IMR-90 (cell line): ENCODE results near the gene NDUFS3. TPM values are rescaled to one million over a fixed set of nuclear protein-coding genes. Genes with fewer than 3 reads are reported as not detected.

Source experiments
- ATAC-seq: fragments of 200-7000 bp; cut with Tn5 transposase; 2 replicates; pipeline ENCODE4 v1.9.1; 2020; ENCODE audit warnings: low read depth, mild to moderate bottlenecking, moderate library complexity
- BruUV-seq: library from RNA; stranded (reverse); fragments of 400-500 nt; replicated peaks from 2 replicates; lab custom pipeline; 2021; lab: Mats Ljungman, UMichigan
- CTCF ChIA-PET: fragments of 300-600 bp; formaldehyde crosslinking; extraction: SDS; loops from one replicate; lab custom pipeline; 2021; ENCODE audit warnings: antibody characterized with exemption; lab: Yijun Ruan, JAX
- POLR2A ChIA-PET: fragments of 300-600 bp; sonication (Branson Sonifier 250); formaldehyde crosslinking; loops from one replicate; lab custom pipeline; 2022; ENCODE audit warnings: antibody characterized with exemption; ENCODE audit not compliant: unreplicated experiment; lab: Charles Lee
- DNase-seq: peaks from one replicate; pipeline ENCODE4 v3.0.0; 2013
- H2AFZ ChIP-seq: replicated peaks from 2 replicates; pipeline ENCODE3; 2013; ENCODE audit warnings: low read length, mild to moderate bottlenecking; ENCODE audit not compliant: poor library complexity
- H2AK5ac ChIP-seq: 2 replicates; pipeline ENCODE4 v1.6.1; 2013; ENCODE audit warnings: low read depth, low read length, inconsistent platforms
- H2AK9ac ChIP-seq: replicated peaks from 2 replicates; pipeline ENCODE3; 2013; ENCODE audit warnings: mild to moderate bottlenecking, low read depth, low read length, moderate library complexity; ENCODE audit not compliant: poor library complexity
- H2BK120ac ChIP-seq: 2 replicates; pipeline ENCODE4 v1.6.1; 2013; ENCODE audit warnings: low read depth, low read length, inconsistent platforms
- H2BK15ac ChIP-seq: 3 replicates; pipeline ENCODE4 v1.6.1; 2013; ENCODE audit warnings: low read depth, low read length, inconsistent platforms
- H2BK20ac ChIP-seq: 2 replicates; pipeline ENCODE4 v1.6.1; 2013; ENCODE audit warnings: low read depth, mild to moderate bottlenecking, inconsistent platforms, low read length, moderate library complexity
- H2BK5ac ChIP-seq: 2 replicates; pipeline ENCODE4 v1.6.1; 2013; ENCODE audit warnings: mild to moderate bottlenecking, low read depth, low read length, inconsistent platforms; ENCODE audit not compliant: poor library complexity, severe bottlenecking
- H3K14ac ChIP-seq: replicated peaks from 2 replicates; pipeline ENCODE4 v1.6.1; 2013; ENCODE audit warnings: low read depth, low read length, inconsistent platforms
- H3K18ac ChIP-seq: 2 replicates; pipeline ENCODE4 v1.6.1; 2013; ENCODE audit warnings: low read depth, low read length, control low read depth
- H3K23ac ChIP-seq: 2 replicates; pipeline ENCODE4 v1.6.1; 2013; ENCODE audit warnings: low read depth, low read length, inconsistent platforms
- H3K27ac ChIP-seq: 2 replicates; pipeline ENCODE4 v1.5.1; 2013; ENCODE audit warnings: mild to moderate bottlenecking, control low read depth, low read length; ENCODE audit not compliant: insufficient read depth
- H3K27me3 ChIP-seq: 2 replicates; pipeline ENCODE4 v1.6.1; 2013; ENCODE audit warnings: low read length; ENCODE audit not compliant: control insufficient read depth, insufficient read depth
- H3K36me3 ChIP-seq: 2 replicates; pipeline ENCODE4 v1.6.1; 2013; ENCODE audit warnings: low read length, mixed read lengths; ENCODE audit not compliant: control insufficient read depth, insufficient read depth
- H3K4ac ChIP-seq: 2 replicates; pipeline ENCODE4 v1.6.1; 2013; ENCODE audit warnings: low read depth, low read length, inconsistent platforms
- H3K4me1 ChIP-seq: 2 replicates; pipeline ENCODE4 v1.6.1; 2013; ENCODE audit warnings: low read length, mixed read lengths; ENCODE audit not compliant: control insufficient read depth, insufficient read depth
- H3K4me2 ChIP-seq: 2 replicates; pipeline ENCODE4 v1.6.1; 2013; ENCODE audit warnings: low read depth, mild to moderate bottlenecking, control low read depth, low read length, moderate library complexity
- H3K4me3 ChIP-seq: 2 replicates; pipeline ENCODE4 v1.5.1; 2013; ENCODE audit warnings: low read depth, mild to moderate bottlenecking, control low read depth, low read length, moderate library complexity; ENCODE audit not compliant: insufficient read depth
- H3K56ac ChIP-seq: 2 replicates; pipeline ENCODE4 v1.6.1; 2013; ENCODE audit warnings: low read length, inconsistent platforms; ENCODE audit not compliant: insufficient read depth; ENCODE audit errors: extremely low read depth
- H3K79me1 ChIP-seq, 2 experiments: 2 replicates each; pipeline ENCODE4 v1.6.1; 2013; ENCODE audit warnings: low read length in 2 of 2, inconsistent platforms in 1 of 2, low read depth in 1 of 2
- H3K9ac ChIP-seq: 2 replicates; pipeline ENCODE4 v1.6.1; 2013; ENCODE audit warnings: low read depth, low read length, control low read depth
- H3K9me1 ChIP-seq: 2 replicates; pipeline ENCODE4 v1.6.1; 2013; ENCODE audit warnings: low read length, inconsistent platforms; ENCODE audit not compliant: insufficient read depth
- H3K9me3 ChIP-seq: 2 replicates; pipeline ENCODE4 v1.6.1; 2013; ENCODE audit warnings: low read length; ENCODE audit not compliant: control insufficient read depth, insufficient read depth
- H4K20me1 ChIP-seq: 2 replicates; pipeline ENCODE4 v1.6.1; 2013; ENCODE audit warnings: low read length, inconsistent platforms; ENCODE audit not compliant: insufficient read depth
- H4K5ac ChIP-seq: 2 replicates; pipeline ENCODE4 v1.6.1; 2013; ENCODE audit warnings: mild to moderate bottlenecking, low read depth, low read length, control low read depth
- H4K8ac ChIP-seq, 2 experiments: 2 replicates each; pipeline ENCODE4 v1.6.1; 2013; ENCODE audit warnings: low read depth in 2 of 2, low read length in 2 of 2, control low read depth in 1 of 2, inconsistent platforms in 1 of 2
- H4K91ac ChIP-seq: 2 replicates; pipeline ENCODE4 v1.6.1; 2013; ENCODE audit warnings: low read depth, low read length, inconsistent platforms; ENCODE audit not compliant: insufficient read depth
- BHLHE40 ChIP-seq: fragments of 150-350 bp; IDR thresholded peaks from 2 replicates; pipeline ENCODE4 v1.6.1; 2016; ENCODE audit warnings: mild to moderate bottlenecking, low read depth, low read length
- CHD1 ChIP-seq: IDR thresholded peaks from 2 replicates; pipeline ENCODE4 v1.6.1; 2012; ENCODE audit warnings: low read depth, low read length, improper control_type of control experiment
- CTCF ChIP-seq: conservative IDR thresholded peaks from 2 replicates; pipeline ENCODE4 v1.5.1; 2012; ENCODE audit warnings: mild to moderate bottlenecking, low read depth, low read length, improper control_type of control experiment
- FOS ChIP-seq: fragments of 150-350 bp; IDR thresholded peaks from 2 replicates; pipeline ENCODE4 v1.6.1; 2016; ENCODE audit warnings: low read depth, low read length
- MAFK ChIP-seq: IDR thresholded peaks from 2 replicates; pipeline ENCODE4 v1.6.1; 2012; ENCODE audit warnings: low read depth, low read length, improper control_type of control experiment
- MAZ ChIP-seq: IDR thresholded peaks from 2 replicates; pipeline ENCODE4 v1.6.1; 2012; ENCODE audit warnings: low read depth, mild to moderate bottlenecking, low read length, improper control_type of control experiment, moderate library complexity, borderline replicate concordance
- MXI1 ChIP-seq: IDR thresholded peaks from 2 replicates; pipeline ENCODE4 v1.6.1; 2012; ENCODE audit warnings: low read depth, mild to moderate bottlenecking, low read length, moderate library complexity, borderline replicate concordance
- NFE2L2 ChIP-seq: fragments of 150-350 bp; IDR thresholded peaks from 2 replicates; pipeline ENCODE4 v1.6.1; 2016; ENCODE audit warnings: low read depth, mild to moderate bottlenecking, low read length
- POLR2A ChIP-seq: IDR thresholded peaks from 2 replicates; pipeline ENCODE4 v1.6.1; 2012; ENCODE audit warnings: mild to moderate bottlenecking, low read depth, low read length
- RAD21 ChIP-seq: IDR thresholded peaks from 2 replicates; pipeline ENCODE4 v1.6.1; 2012; ENCODE audit warnings: low read length, improper control_type of control experiment
- RCOR1 ChIP-seq: IDR thresholded peaks from 2 replicates; pipeline ENCODE4 v1.6.1; 2012; ENCODE audit warnings: mild to moderate bottlenecking, low read length, improper control_type of control experiment; ENCODE audit not compliant: insufficient replicate concordance
- RFX5 ChIP-seq: IDR thresholded peaks from 2 replicates; pipeline ENCODE4 v1.8.0; 2012; ENCODE audit warnings: low read depth, mild to moderate bottlenecking, low read length, moderate library complexity
- SMC3 ChIP-seq: fragments of 150-350 bp; IDR thresholded peaks from 2 replicates; pipeline ENCODE4 v1.6.1; 2016; ENCODE audit warnings: low read depth, mild to moderate bottlenecking, antibody characterized with exemption, low read length, moderate library complexity
- WGBS, 2 experiments: methylation state at CpG; one replicate each; pipeline versions ENCODE4 v1.1.5 to v1.1.7; 2013; ENCODE audit warnings: missing lambda C conversion rate in 2 of 2; ENCODE audit not compliant: insufficient read length in 1 of 2; ENCODE audit errors: extremely low coverage in 2 of 2; 5-methylcytosine and 5-hydroxymethylcytosine counted together
- dilution Hi-C: fragments of 300-500 bp; cut with HindIII; formaldehyde crosslinking; loops from one replicate; pipeline ENCODE4 v1.14.3; 2018; ENCODE audit warnings: low sequenced_read_pairs; ENCODE audit not compliant: unreplicated experiment
- in situ Hi-C: fragments of 300-500 bp; cut with MboI; formaldehyde crosslinking; loops from 3 replicates; pipeline ENCODE4 v1.14.3; 2019; ENCODE audit warnings: low sequenced_read_pairs, inconsistent platforms, mixed read lengths
- intact Hi-C: fragments of 100-400 bp; cut with micrococcal nuclease; formaldehyde crosslinking; loops from 2 replicates; pipeline ENCODE4 v1.10.0; 2022
- polyA plus RNA-seq, 3 experiments: library from polyadenylated mRNA; depleted of rRNA; stranded (reverse); fragments of >200 nt; gene quantifications; 2 replicates each; pipeline ENCODE4 v1.2.3, GENCODE V29; 2012; ENCODE audit warnings: low replicate concordance in 1 of 3
- total RNA-seq: library from RNA; depleted of rRNA; stranded (reverse); fragments of >200 nt; gene quantifications from 2 replicates; pipeline ENCODE4 v1.2.3, GENCODE V29; 2012
- TF ChIP-seq, protein P1 (sequence below): fragments of 150-350 bp; IDR thresholded peaks from 2 replicates; pipeline ENCODE4 v1.6.1; 2016; ENCODE audit warnings: low read depth, mild to moderate bottlenecking, low read length, moderate library complexity, borderline replicate concordance

The NDUFS3 gene
- total and polyA plus RNA-seq, 2 of the 4 experiments (the other 2 are of a cell fraction): 77.1 to 108 TPM

DNA sequence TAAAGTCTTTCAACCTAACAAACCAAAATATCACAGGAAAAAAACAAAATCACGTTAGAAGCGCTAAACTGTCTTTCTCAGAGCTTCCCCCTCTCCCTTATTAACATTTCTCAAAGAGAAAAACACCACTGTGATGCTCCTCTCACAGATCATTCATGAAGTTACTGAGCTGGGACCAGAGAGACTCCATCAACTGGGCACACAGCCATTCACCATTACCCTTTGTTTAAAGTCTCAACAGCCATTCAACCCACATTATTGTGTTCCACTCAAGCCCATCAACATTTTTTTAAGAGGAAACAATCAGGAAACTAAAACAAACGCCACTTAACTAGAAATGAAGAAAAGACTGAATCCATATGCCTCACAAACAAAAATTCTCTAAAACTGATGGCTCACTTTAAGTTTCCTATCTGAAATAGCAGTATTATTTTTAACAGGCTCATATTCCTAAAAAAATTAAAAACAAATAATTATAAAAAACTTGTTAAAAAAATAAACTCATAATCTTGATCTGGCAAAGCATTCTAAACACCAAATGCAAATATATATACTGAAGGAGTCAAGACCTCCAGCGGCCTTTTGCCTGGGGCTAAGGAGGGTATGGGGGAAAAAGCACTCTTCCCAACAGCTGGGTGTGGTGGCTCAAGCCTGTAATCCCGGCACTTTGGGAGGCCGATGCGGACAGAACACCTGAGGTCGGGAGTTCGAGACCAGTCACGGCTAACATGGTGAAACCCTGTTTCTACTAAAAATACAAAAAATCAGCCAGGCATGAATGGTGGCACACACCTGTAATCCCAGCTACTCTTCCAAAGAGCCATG, 39.9 kb upstream of the NDUFS3 start:
- Histone ChIP-seq H3K18ac (no peak overlapping the region), H3K4ac (no peak overlapping the region), H4K5ac (no peak overlapping the region), H3K56ac (no peak overlapping the region), H3K4me1 (peaks cover 15% of the 10 kb centered on the region), H3K23ac (no peak overlapping the region; the same call in 1 of the 2 replicates), H3K36me3 (no peaks in the 10 kb centered on the region; the same call in 1 of the 2 replicates), H4K20me1 (peaks cover 97% of the 10 kb centered on the region), H3K27me3 (no peaks in the 10 kb centered on the region), H3K4me2 (peak overlapping the region; percentile 2; the same call in 1 of the 2 replicates), H2AK9ac (no peak overlapping the region), H3K9me1 (peaks cover 21% of the 10 kb centered on the region), H3K14ac (0 out of 2 replicates have a peak overlapping the region, but pooled peaks have one; percentile 7), H4K8ac (no peak overlapping the region), H3K9ac (no peak overlapping the region), H2BK20ac (no peak overlapping the region), H3K9me3 (no peaks in the 10 kb centered on the region), H4K91ac (no peak overlapping the region), H2AK5ac (peak overlapping the region; percentile 32; the same call in 1 of the 2 replicates), H2BK120ac (no peak overlapping the region), H3K79me1 (peaks cover 8 to 72% of the 10 kb centered on the region in 2 experiments), H2BK5ac (no peak overlapping the region), H3K4me3 (no peak overlapping the region), H2AFZ (no peak overlapping the region), H3K27ac (no peak overlapping the region), H2BK15ac (no peak overlapping the region)
- in situ Hi-C loops (no loop called here), intact Hi-C loops (loop anchor here (10.0 kb wide), 1 partner anchor 54 kb away; no protein-coding TSS in a partner anchor), dilution Hi-C loops (no loop called here)
- WGBS, 2 experiments: 48% methylated on average over 2 of the region's 10 CpGs; no CpG with 5 or more reads in 1 of the 2 experiments
- BruUV-seq: no TSS peak
- ChIA-PET POLR2A (interaction anchor here (0.7 kb wide), 1 partner anchor 27 kb away, joined by 8 read pairs; no protein-coding TSS in a partner anchor), CTCF (interaction anchor here (0.6 to 1.6 kb wide), 4 partner anchors 14 to 1574 kb away, joined by 3 to 6 read pairs (median 4); no protein-coding TSS in a partner anchor)
- ATAC-seq (peak; percentile 25; the same call in 1 of the 2 replicates), DNase-seq (no peak)
- no peak for TF ChIP-seq RCOR1
- no peak for TF ChIP-seq FOS
- TF ChIP-seq RAD21: no peak
- no peak for TF ChIP-seq NFE2L2
- TF ChIP-seq, protein P1, sequence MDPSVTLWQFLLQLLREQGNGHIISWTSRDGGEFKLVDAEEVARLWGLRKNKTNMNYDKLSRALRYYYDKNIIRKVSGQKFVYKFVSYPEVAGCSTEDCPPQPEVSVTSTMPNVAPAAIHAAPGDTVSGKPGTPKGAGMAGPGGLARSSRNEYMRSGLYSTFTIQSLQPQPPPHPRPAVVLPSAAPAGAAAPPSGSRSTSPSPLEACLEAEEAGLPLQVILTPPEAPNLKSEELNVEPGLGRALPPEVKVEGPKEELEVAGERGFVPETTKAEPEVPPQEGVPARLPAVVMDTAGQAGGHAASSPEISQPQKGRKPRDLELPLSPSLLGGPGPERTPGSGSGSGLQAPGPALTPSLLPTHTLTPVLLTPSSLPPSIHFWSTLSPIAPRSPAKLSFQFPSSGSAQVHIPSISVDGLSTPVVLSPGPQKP: no peak
- TF ChIP-seq CTCF: no peak
- TF ChIP-seq MAZ: no peak
- no peak for TF ChIP-seq RFX5
- TF ChIP-seq MAFK: no peak
- TF ChIP-seq MXI1: no peak
- TF ChIP-seq BHLHE40: no peak
- TF ChIP-seq CHD1: no peak
- no peak for TF ChIP-seq SMC3
- TF ChIP-seq POLR2A: no peak
